PC-3 (cell line): ENCODE data around the gene LTBP1.
"Not testable (repeated sequence)": the region's sequence is repeated elsewhere in the genome, so short reads cannot be mapped to it uniquely, and the experiment has no call there.

Experiments
- EZH2 ChIP-seq: fragments of 300-600 bp; sonication (generic); IDR thresholded peaks from one replicate; pipeline ENCODE4 v1.6.1; 2017; ENCODE audit warnings: antibody characterized with exemption, mild to moderate bottlenecking, low read length; ENCODE audit not compliant: unreplicated experiment
- EZH2phosphoT487 ChIP-seq: fragments of 300-600 bp; sonication (generic); IDR thresholded peaks from 2 replicates; pipeline ENCODE4 v1.6.1; 2018; ENCODE audit warnings: mild to moderate bottlenecking, antibody characterized with exemption, low read length, borderline replicate concordance
- TF ChIP-seq, protein P1 (sequence below): fragments of 300-600 bp; sonication (generic); conservative IDR thresholded peaks from 2 replicates; pipeline ENCODE4 v1.5.1; 2017; ENCODE audit warnings: antibody characterized with exemption, low read depth, mild to moderate bottlenecking, low read length

DNA sequence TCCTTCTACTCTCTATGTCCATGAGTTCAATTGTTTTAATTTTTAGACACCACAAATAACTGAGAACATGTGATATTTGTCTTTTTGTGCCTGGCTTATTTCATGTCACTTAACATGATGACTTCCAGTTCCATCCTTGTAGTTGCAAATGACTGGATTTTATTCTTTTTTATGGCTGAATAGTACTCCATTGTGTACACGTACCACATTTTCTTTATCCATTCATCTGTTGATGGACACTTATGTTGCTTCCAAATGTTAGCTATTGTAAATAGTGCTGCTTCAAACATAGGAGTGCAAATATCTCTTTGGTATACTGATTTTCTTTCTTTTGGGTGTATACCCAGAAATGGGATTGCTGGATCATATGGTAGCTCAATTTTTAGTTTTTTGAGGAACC is 27.0 kb downstream of the LTBP1 start:
- not testable (repeated sequence) for TF ChIP-seq EZH2, EZH2phosphoT487
- TF ChIP-seq, protein P1, sequence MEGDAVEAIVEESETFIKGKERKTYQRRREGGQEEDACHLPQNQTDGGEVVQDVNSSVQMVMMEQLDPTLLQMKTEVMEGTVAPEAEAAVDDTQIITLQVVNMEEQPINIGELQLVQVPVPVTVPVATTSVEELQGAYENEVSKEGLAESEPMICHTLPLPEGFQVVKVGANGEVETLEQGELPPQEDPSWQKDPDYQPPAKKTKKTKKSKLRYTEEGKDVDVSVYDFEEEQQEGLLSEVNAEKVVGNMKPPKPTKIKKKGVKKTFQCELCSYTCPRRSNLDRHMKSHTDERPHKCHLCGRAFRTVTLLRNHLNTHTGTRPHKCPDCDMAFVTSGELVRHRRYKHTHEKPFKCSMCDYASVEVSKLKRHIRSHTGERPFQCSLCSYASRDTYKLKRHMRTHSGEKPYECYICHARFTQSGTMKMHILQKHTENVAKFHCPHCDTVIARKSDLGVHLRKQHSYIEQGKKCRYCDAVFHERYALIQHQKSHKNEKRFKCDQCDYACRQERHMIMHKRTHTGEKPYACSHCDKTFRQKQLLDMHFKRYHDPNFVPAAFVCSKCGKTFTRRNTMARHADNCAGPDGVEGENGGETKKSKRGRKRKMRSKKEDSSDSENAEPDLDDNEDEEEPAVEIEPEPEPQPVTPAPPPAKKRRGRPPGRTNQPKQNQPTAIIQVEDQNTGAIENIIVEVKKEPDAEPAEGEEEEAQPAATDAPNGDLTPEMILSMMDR: not testable (repeated sequence)
